Fibroblast of skin of scalp (primary cell): Measurements from ENCODE around the gene GRIN2D.

Source experiments
- DNase-seq: peaks from one replicate; pipeline ENCODE4 v3.0.0-alpha.2; 2013

Gene GRIN2D

DNA sequence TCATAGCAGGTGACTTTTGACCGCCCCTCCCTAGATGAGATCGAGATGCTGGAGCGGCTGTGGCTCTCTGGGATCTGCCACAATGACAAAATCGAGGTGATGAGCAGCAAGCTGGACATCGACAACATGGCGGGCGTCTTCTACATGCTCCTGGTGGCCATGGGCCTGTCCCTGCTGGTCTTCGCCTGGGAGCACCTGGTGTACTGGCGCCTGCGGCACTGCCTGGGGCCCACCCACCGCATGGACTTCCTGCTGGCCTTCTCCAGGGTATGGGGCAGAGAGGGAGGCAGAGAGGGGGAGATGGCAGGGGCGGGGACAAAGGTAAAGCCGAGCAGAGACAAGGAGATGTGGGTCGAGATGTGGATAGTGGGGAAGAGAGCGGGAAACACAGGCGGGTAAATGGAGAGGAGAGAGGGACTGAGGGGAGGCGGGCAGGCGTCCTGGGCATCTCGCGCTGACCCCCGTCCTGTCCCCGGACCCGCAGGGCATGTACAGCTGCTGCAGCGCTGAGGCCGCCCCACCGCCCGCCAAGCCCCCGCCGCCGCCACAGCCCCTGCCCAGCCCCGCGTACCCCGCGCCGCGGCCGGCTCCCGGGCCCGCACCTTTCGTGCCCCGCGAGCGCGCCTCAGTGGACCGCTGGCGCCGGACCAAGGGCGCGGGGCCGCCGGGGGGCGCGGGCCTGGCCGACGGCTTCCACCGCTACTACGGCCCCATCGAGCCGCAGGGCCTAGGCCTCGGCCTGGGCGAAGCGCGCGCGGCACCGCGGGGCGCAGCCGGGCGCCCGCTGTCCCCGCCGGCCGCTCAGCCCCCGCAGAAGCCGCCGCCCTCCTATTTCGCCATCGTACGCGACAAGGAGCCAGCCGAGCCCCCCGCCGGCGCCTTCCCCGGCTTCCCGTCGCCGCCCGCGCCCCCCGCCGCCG lies 48.9 kb downstream of the GRIN2D start:
- DNase-seq, result no peak

DNA sequence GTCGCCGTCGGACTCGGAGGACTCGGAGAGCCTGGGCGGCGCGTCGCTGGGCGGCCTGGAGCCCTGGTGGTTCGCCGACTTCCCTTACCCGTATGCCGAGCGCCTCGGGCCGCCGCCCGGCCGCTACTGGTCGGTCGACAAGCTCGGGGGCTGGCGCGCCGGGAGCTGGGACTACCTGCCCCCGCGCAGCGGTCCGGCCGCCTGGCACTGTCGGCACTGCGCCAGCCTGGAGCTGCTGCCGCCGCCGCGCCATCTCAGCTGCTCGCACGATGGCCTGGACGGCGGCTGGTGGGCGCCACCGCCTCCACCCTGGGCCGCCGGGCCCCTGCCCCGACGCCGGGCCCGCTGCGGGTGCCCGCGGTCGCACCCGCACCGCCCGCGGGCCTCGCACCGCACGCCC lies 49.8 kb downstream of the GRIN2D start:
- DNase-seq, result no peak
